Stimulated activated CD4-positive, alpha-beta T cell treated with anti-CD3 and anti-CD28 coated beads, Interleukin-1b, Interleukin-23, amount 100 ng/mL, for 24 hours (primary cell): ENCODE results near the gene PTH2R.
"Not testable (repeated sequence)": the region's sequence is repeated elsewhere in the genome, so short reads cannot be mapped to it uniquely, and the experiment has no call there.

Experiments
- DNase-seq, 4 experiments: peaks; one replicate each; pipeline ENCODE4 v3.0.0-alpha.2; 2020; ENCODE audit warnings: low read depth in 4 of 4, low spot score in 1 of 4

The PTH2R gene

DNA sequence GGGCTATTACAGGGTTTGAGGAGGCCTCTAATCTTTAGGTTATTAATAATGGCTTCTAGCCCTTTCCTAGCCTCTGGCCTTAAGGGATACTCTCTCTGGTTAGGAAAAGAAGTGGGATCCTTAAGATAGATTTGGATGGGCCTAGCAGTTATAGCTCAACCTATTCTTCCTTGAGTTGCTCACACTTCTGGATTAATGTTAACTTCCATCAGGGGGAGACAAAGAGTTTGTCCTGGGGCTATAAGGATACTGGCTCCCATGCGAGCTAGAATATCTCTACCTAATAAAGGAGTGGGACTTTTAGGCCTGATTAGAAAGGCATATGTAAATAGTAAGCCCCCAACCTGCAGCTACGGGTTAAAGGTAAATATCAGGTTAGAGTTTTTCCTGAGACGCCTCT, 14.3 kb upstream of the PTH2R start:
- no peak for DNase-seq

DNA sequence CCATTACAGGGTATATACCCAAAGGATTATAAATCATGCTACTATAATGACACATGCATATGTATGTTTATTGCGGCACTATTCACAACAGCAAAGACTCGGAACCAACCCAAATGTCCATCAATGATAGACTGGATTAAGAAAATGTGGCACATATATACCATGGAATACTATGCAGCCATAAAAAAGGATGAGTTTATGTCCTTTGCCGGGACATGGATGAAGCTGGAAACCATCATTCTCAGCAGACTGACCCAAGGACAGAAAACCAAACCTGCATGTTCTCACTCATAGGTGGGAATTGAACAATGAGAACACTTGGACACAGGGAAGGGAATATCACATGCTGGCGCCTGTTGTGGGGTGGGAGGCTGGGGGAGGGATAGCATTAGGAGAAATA, 9.8 kb upstream of the PTH2R start:
- DNase-seq, result not testable (repeated sequence)

DNA sequence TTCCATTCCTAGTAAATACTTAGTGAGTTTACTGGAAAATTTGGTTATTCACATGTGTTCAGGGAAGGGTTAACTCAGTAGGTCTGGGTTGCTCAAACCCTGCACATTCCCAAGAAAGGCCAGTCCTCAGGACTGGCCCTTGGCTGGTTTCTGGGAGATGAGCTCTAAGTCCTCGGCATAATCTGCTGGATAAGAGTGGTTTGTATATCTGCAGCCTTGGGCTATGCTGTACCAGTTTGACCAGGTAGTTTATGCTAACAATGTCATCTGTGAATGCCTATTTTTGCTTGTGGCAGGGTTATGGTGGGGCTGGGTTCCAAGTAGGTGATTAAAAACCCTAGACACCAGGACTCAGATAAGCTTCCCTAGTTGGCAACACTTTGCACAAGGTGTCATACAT, 7.4 kb upstream of the PTH2R start:
- no peak for DNase-seq

DNA sequence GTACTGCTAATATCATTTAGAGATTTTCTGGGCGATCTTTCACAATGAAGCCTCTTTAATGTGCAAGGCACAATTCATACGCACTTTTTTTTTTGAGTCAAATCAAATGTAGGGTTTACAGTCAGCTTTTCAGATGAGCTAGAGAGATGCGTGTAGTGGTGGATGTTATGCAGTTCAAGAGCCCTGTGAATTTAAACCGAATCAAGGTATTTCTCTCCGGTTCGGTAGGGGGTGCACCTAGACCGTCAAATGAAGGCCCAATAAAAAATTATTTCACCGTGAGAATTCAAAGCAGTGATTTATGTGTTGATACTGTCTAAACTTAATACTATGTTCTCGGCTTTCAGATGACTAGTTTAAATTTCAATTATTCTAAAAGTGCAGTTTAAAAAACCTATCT, 1.1 kb downstream of the PTH2R start:
- DNase-seq, result no peak

DNA sequence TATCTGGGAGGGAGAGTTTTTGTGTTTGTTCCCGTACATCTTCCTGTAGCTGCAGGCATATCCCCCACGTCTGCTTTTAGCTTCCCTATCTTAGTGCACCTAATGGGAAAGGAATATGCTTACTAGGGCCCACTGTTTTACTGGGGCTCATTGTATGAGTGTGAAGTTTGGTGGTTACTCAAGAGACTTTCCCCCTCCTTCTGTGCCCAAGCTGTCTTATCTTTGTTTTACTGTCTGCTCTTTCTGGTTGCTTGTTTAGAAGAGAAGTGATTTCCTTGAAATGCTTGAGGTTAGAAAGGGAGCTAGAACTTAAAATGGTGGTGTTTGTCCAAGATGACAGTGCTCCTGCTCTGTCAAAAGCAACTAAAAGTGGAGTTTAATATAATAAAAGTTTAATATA, 7.3 kb downstream of the PTH2R start:
- no peak for DNase-seq

DNA sequence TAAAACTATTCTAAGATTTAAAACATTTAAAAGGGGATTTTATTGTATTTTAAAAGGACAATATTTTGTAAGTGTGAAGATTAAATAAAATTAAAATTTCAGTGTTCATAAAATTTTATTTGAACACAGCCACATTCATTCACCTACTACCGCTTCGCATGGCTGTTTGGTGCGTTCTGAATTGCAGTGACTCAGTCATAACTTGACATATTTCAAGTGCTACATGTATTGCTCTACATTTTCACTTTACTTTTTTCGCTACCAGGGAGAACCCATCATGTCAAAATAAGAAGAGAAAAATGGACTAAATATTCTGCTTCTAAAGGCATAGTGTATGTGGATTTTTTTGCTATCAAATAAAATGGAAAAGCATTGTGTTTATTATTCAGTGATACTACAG, 8.7 kb downstream of the PTH2R start:
- DNase-seq, result no peak

DNA sequence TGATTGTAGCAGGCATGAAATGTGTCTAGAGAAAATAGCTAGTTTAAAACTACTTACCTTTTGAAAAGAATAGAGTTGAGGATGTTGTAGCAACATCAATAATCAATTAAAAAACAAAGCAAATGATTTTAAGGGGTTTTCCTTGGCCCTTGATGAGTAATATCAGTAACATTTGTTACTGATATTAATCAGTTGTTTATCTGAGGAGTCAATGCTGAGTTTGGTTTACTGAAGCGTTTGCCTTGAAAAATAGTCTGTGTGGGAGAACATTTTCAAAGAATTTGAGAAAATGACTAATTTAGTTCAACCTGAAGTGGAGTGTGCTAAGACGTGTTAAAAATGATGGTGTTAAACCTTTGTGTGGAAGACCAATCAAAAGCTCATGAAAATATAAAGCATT, 9.3 kb downstream of the PTH2R start:
- no peak for DNase-seq

DNA sequence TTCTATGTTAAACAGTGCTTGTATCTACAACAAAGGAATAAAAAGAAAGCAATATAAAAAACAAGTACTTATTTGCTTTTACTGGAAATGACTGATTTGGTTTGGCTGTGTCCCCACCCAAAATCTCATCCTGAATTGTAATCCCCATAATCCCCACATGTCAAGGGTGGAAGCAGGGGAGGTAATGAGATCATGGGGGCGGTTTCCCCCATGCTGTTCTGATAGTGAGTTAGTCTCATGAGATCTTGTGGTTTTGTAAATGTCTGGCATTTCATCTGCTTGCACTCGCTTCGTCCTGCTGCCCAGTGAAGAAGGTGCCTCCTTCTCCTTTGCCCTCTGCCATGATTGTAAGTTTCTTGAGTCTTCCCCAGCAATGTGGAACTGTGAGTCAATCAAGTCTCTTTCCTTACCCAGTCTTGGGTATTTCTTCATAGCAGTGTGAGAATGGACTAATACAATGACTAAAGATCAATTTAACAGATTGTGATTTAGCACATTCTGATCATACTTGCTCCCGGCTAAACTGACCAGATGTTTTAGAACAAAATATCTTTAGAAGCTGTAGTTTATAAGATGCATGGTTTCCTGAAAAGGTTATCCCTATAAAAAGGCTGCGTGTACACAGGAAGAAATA, 19.9 kb downstream of the PTH2R start:
- DNase-seq, result no peak

DNA sequence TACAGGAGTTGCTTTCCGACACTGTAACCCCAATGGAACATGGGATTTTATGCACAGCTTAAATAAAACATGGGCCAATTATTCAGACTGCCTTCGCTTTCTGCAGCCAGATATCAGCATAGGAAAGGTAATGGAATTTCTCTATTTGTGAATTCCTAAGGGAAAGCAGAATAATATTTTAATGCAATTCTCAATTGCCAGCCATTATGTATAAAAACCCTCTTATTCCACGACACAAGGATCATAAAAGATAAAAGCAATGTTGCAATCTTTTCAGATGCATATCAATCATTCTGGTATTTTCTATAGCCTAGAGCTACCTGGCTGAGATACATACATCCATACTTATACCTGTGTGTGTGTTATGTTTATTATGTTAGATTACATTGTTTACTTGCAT, 31.2 kb downstream of the PTH2R start:
- no peak for DNase-seq

DNA sequence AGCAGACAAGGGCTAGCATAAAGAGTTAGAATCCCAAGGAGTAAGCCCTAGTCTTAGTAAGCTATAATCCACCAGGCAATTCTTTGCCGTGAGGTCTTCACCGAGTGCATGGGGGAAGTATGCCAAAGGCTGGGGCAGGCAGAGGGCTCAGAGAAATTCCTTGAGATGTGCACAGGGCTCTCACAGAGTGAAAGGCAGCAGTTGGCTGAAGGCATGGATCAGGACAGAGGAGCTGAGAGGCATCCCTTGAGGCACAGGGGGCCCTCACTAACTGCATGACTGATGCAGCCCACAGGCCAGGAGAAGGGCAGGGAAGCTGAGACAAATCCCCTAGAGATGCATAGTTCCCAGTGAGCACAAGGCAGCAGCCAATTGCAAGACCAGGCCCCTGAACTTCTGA, 34.1 kb downstream of the PTH2R start:
- DNase-seq, result no peak

DNA sequence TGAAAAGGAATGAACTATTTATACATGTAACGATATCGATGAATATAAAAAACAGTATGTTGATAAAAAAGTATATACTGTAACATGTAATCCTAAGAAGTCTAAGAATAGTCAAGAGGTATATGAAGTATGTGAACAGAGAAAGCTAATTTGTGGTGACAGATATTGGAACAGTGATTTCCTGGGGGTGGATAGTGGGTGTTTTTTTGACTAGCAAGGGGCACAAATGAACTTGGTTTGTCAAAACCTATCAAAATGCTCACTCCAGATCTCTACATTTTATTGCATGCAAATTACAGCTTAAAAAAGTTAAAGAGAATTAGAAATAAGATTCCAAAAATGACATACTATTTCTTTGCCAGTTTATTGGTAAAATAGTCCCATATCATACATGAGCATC, 35.4 kb downstream of the PTH2R start:
- no peak for DNase-seq

DNA sequence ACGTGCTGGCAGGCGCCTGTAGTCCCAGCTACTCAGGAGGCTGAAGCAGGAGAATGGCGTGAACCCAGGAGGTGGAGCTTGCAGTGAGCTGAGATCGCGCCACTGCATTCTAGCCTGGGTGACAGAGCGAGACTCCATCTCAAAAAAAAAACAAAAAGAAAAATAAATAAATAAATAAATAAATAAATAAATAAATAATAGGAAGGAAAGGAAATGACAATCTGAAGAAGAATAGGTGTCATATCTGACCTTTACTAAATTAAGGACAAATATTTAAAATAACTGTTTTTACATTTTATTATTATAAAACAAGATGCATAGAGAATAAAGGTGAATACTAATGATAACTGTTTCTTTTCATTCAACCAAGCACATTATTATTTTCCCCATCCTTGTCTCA, 40.9 kb downstream of the PTH2R start:
- not testable (repeated sequence) for DNase-seq

DNA sequence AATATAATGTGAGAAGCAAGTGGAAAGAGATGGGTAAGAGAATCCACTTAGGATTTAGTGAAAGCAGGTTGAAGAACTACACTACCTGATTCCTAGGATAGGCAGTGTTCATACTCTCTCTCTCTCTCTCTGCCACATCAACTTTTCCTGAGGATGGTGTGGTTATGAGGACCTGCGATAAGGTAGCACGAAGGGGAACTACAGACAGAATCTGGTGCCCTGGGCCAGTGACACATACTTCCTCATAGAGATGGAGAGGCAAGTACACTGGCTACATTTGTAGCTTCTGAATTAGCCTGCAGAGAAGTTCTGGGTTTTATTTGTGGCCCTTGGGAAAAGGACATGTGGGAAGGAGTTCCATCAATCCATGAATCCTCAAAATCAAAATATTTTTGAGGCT, 44.5 kb downstream of the PTH2R start:
- no peak for DNase-seq

DNA sequence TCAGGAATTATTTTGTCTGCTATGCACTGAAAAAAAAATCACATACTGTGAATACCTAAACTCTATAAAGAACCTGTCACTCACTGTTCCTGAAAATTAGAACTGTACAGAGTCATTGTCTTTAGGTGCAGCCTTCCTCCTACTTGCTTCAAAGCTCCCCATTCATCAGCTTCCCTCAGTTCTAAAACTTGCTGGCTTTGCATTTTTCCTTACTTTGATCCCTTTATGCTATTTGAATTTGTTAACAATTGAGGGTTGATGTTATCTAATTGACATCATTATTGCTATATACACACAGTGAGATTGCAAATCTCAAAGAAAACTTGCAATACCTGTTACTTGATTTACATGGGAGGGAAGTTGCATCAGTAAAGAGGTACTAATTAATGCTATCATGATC, 48.3 kb downstream of the PTH2R start:
- DNase-seq, result no peak

DNA sequence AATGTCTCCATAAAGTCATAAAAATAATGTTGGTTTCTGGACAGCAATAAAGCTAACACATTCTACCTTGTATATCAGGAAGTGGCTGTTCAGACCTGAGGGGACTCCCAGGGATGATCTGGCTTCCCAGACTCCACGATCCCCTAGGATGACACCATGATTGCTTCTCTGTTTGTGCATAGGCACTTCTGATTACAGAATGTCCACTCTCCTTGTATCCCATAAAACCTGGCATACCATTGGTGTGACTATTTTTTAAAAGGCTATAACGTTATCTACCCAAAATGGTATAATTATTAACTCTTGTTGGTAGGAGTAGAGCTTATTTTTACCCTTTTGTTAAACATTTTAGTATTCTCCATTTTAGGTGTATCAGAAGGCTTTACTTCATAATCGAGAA, 57.1 kb downstream of the PTH2R start:
- DNase-seq, result no peak

DNA sequence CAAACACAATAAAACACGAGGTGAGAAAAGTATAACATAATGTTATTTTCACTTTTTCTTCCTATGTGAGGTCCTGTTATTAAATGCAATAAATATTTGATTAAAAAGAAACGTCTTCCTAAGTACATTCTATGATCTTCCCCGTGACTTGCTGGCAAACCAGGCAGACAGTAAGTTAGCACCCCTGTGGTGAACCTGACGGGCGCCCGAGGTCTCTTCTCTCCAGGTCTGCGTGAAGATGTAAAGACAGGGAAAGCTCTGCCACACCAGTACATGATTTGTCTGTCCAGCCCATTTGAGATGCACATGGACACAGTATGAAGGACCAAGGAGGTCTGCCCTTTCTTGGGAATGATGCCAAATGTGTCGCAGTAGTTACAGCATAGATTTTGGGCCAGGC, 57.6 kb downstream of the PTH2R start:
- no peak for DNase-seq

DNA sequence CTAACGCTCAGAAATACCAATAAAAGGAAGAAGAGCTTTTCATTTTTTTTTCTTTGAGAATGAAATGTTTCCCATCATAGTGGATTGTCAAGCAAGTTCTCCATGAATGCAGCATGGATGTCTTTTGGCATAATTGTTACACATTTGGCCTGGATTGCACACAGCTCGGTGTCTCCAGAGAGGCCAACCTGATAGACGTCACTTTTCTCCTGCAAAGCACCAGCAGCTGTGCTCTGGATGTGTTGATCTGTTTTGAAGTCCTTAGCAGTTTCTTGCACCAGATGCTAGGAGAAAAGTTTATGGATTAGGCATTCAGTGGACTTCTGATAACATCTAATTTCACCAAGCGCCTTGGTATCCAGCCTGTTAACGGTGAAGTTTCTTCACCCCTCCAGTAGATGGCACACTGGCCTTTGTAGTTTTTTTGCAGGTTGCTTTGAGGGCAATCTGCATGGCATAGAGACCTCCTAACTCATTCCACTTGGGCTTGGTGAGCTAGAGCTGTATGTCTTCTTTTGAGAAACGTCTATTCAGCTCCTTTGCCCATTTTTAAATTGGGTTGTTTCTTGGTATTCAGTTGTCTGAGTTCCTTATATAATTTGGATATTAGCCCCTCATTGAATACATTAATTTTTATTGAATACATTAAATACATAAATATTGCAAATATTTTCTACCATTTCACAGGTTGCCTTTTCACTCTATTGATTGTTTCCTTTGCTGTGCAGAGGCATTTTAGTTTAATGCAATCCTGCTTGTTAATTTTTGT, 59.7 kb downstream of the PTH2R start:
- no peak for DNase-seq

DNA sequence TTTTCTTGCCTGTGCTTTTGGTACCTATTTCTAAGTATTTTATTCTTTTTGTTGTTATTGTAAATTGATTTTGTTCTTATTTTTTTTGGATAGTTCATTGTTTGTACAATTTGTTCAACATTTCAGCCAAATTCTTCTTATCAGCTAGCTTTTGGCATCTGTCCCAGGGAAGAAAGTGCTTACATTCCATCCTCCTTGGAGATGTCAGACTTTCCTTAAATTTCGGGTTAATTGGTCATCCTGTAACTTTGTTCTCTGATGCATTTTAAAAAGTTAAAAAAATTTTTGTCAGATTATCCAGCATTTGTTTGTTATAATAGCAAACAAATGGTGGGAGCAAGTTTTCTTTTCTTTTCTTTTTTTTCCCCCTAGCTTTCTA, 60.3 kb downstream of the PTH2R start:
- DNase-seq, result no peak

DNA sequence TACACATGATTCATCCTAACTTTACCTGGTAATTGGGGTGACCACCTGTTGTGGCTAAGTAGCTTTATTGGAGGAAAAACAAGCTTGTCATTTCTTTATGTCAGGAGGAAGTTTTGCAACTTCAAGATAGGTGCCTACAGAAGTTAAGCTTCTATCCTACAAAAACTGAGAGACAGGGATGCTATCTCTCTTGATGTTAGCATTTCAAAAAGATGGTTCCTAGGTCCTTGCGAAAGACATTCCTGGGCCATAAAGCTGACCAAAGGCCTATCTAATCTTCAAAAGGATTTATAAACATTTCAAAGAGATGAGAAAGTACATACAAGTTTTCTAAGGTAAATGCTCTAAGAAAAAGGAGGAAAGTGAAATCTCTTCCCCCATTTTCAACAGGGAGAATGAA, 61.0 kb downstream of the PTH2R start:
- DNase-seq, result no peak

DNA sequence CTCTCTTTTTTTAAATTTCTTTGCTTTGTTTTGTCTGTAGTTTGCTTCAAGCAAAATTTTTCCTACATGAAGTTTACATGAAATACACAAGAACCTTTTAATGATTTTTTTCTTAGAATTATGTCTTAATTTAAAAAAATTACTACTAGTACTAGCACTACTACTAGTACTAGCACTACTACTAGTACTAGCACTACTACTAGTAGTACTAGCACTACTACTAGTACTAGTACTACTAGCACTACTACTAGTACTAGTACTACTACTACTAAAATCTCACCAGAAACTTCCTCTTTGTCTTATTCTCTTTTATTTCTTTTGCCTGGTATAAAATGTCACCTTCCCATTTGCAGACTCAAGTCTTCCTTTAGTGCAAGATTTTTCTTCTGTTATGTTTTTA, 71.1 kb downstream of the PTH2R start:
- no peak for DNase-seq

DNA sequence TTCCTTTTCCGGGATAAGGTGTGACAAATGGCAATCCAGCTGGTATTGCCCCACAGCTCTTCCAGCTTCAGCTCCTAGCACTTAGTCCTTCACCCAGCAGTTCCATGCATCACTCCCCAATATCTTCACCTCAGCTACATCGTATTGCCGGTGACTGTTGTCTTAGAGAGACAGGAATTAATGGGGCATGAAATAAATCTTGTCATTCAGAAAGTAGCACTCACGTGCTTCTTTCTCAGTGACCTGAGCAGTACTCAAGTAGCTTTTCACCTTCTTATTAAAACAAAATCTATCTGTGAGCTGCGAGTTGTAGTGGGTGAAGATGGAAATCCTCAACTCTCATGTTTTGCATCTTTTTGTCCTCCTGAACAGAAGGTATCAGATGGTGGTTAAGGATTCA, 72.8 kb downstream of the PTH2R start:
- no peak for DNase-seq

DNA sequence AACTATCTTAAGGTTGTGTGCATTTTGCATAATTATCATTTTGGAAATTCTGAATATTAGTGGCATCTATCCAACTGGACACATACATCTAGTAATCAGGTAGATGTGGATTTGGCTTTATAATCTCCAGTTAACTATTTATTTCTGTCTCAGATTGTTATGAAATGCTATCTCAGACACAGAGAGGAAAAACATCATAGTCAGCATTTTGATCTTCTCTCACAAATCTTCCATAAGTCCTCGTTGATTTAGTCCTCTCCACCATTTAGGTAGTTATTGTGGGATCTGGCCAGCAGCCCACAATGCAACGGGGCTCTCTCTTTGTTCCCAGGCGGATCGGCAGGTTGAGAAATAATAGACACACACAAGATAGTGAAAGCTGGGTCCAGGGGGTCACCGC, 75.4 kb downstream of the PTH2R start:
- DNase-seq, result not testable (repeated sequence)

DNA sequence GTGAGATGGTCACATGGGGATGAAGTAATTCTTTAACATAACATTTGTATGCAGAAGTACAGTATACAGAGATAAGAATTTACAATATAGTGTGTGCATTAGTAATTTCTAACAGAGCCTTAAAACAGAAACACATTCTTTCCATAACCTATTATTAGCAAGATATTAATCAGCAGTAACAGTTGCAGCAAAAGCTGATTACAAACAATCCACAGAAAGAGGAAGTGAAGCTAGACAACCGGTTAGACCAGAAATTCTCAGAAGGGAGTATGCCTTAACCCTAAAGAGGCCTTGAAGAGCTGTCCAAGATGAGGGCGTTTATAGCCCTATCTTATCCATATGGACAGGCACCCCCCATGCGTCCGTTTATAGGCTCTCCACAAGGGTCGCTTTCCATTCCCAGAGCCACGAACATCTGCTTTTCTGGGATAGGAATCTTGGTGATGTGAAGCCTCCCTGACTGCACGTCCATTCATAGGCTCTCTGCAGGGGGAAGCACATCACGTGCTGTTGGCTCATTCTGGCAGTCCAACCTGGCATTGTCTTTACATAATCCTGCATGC, 75.9 kb downstream of the PTH2R start:
- not testable (repeated sequence) for DNase-seq
